Skin epidermis (tissue), 12 donors: ENCODE results near the gene EIF1AY.
"Not testable (repeated sequence)": the region's sequence is repeated elsewhere in the genome, so short reads cannot be mapped to it uniquely, and the experiment has no call there.

Source experiments
- H3K27ac ChIP-seq, 21 experiments: fragments of 200-600 bp; sonication (generic) in 11 of 21; one replicate each; pipeline ENCODE4 v1.5.0; 2020; ENCODE audit warnings: mild to moderate bottlenecking in 3 of 21, inconsistent platforms in 2 of 21, moderate library complexity in 2 of 21
- H3K4me3 ChIP-seq, 7 experiments: fragments of 200-600 bp; sonication (generic) in 2 of 7; one replicate each; pipeline ENCODE4 v1.5.0; 2020; ENCODE audit warnings: inconsistent platforms in 2 of 7, mild to moderate bottlenecking in 2 of 7, moderate library complexity in 1 of 7

Gene EIF1AY, protein sequence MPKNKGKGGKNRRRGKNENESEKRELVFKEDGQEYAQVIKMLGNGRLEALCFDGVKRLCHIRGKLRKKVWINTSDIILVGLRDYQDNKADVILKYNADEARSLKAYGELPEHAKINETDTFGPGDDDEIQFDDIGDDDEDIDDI

GRCh38 chrY:20575531-20576121 is at the start of gene EIF1AY:
Gene EIF1AY, plus strand, starts transcription at chrY:20575776. Its CDS starts 96 bp downstream, at chrY:20575872.
- Histone ChIP-seq H3K4me3 (peak within 1 kb of the TSS in 6 of 7 experiments; percentile 51 to 71 (median 59)), H3K27ac (peak within 1 kb of the TSS in 12 of 21 experiments; percentile 39 to 91 (median 84))

GRCh38 chrY:20528435-20528834 is 47.1 kb upstream of the EIF1AY start:
- H3K27ac ChIP-seq: no peak overlapping the region
- H3K4me3 ChIP-seq: no peak overlapping the region

DNA sequence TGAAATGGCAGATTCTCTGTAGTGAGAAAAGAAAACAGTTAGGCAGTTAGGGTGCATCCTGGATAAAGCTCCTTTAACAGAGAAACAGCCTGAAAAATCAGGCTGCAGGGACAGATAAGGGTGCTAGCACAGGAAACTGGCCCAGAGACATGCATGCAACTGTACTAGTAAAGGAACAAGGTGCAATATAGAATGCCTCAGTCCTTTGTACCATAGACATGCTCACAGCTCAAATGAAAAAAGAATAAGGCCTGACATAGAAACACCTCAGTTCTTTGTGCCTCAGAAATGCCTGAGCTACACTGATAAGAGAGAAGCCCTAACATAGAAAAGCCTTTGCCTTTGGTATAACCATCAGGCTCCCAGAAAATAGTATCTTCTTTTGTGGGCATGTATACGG is 37.4 kb upstream of the EIF1AY start:
- Histone ChIP-seq H3K4me3 (no peak overlapping the region), H3K27ac (no peak overlapping the region)

- Histone ChIP-seq H3K4me3 (no peak overlapping the region), H3K27ac (no peak overlapping the region)
Observed at GRCh38 chrY:20538933-20539332, 36.6 kb upstream of the EIF1AY start.

DNA sequence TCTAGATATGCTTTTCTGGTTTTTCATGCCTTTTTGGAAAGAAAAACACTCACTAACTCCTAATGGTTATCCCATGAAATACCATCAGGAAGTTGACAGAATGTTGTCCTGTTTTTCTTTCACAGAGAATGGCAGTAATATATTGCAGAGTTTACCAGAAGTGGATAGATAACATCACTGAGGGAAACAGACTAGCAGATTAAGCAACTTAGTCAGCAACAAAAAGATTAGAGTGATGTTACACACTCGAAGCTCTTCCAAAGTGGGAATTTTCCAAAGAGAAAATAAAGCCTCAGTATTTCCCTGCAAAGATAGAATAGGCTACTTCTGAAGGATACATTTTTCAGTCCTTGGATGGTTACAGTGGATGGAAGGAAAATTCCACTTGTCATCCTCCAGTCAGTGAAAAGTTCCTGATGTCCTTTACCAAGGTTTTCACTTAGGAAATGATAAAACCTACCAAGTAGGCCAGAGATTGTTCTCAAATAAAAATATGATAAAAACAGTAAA is 31.1 kb upstream of the EIF1AY start:
- no peak overlapping the region for H3K27ac ChIP-seq

DNA sequence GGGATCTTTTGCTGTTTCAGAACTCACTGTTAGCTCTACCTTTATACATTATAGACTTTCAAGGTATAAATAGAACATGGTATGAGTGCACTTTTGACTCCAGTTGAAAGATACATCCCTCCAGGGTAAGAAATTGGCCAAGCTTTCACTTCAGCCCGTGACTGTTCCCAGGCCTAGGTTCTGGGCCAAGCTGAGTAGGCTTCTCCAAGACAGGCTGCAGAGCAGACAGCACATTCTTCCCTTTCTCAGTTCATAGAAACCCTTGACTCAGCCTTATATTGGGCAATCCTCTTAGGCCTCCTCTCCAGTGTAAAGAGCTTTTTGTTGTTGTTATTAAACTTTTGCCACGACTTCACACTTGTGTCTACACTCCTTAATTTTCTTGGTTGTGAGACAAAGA is 29.5 kb upstream of the EIF1AY start:
- H3K4me3 ChIP-seq: no peak overlapping the region
- no peak overlapping the region for H3K27ac ChIP-seq

More for the DNA sequence above, 31.1 kb upstream of the EIF1AY start:
- no peak overlapping the region for H3K4me3 ChIP-seq

DNA sequence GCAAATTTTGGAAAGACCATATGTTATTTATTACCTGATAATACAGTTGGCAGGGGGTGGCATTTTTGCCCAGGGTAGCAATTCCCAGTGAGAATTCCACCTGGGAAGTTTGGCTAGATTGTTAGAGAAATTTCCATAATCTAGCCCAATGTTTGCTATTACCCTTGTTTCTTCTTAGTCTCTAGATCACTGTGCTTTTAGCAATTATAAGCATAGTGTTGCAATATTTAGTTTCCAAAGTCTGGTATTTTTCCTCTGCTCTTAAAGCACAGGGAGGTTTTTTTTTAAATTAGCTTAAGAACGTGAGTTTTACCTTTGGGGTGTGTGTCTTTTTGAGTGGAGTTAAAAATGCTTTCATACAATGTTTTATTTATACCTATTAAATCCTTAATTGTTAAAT is 26.3 kb upstream of the EIF1AY start:
- H3K4me3 ChIP-seq: no peak overlapping the region
- H3K27ac ChIP-seq: no peak overlapping the region

- H3K4me3 ChIP-seq: no peak overlapping the region
- no peak overlapping the region for H3K27ac ChIP-seq
Observed at GRCh38 chrY:20551840-20552239, 23.7 kb upstream of the EIF1AY start.

DNA sequence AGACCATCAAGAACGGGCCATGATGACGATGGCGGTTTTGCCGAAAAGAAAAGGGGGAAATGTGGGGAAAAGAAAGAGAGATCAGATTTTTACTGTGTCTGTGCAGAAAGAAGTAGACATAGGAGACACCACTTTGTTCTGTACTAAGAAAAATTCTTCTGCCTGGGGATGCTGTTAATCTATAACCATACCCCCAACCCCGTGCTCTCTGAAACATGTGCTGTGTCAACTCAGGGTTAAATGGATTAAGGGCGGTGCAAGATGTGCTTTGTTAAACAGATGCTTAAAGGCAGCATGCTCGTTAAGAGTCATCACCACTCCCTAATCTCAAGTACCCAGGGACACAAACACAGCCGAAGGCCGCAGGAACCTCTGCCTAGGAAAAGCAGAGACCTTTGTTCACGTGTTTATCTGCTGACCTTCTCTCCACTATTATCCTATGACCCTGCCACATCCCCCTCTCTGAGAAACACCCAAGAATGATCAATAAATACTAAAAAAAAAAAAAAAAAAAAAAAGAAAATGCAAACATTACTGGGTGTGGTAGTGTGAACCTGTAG is 22.7 kb upstream of the EIF1AY start:
- not testable (repeated sequence) for H3K4me3 ChIP-seq, H3K27ac ChIP-seq

- no peak overlapping the region for H3K4me3 ChIP-seq
- no peak overlapping the region for H3K27ac ChIP-seq
Observed at GRCh38 chrY:20555820-20556219, 19.8 kb upstream of the EIF1AY start.

DNA sequence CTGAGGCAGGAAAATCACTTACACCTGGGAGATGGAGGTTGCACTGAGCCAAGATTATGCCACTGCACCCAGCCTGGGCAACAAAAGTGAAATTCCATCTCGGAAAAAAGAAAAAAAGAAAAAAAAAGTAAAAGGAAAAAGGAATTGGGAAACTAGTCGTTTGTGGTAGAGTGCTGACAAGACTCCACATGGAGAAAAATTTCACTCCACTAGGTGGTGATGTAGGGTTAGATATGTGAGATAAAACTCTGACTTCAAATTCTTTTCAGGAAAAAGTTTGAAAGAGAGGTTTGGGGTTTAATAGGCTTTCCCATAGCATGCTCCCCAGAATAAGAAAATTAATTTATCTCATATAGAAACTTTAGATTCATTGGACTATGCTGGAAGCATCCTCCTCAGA is 16.9 kb upstream of the EIF1AY start:
- Histone ChIP-seq H3K4me3 (no peak overlapping the region), H3K27ac (no peak overlapping the region)

- no peak overlapping the region for H3K4me3 ChIP-seq
- H3K27ac ChIP-seq: no peak overlapping the region
Observed at GRCh38 chrY:20559873-20560512, 15.6 kb upstream of the EIF1AY start.

GRCh38 chrY:20571306-20571705 is 4.3 kb upstream of the EIF1AY start:
- no peak overlapping the region for H3K4me3 ChIP-seq
- no peak overlapping the region for H3K27ac ChIP-seq

DNA sequence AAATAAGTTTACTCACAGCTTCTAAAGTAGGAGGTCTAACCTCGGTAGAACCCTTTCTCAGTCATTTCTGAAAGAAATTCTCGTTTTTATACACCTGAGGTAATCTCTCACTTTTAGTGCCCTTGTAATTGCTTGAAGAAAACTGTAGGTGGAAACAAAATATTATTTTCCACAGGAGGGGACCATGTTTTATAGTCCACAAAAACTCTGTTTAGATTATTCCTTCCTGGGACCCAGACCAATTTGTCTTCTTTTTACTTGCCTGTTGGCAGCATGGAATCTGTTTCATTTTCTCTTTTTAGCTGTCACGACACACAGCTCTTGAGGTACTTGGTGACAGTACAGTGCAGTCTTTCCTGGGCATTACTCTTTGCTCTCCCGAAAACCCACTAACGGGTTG is 930 bp downstream of the EIF1AY start:
- Histone ChIP-seq H3K4me3 (peak overlapping the region in 6 of 7 experiments; percentile 51 to 71 (median 59)), H3K27ac (peak overlapping the region in 10 of 21 experiments; percentile 73 to 91 (median 86))

DNA sequence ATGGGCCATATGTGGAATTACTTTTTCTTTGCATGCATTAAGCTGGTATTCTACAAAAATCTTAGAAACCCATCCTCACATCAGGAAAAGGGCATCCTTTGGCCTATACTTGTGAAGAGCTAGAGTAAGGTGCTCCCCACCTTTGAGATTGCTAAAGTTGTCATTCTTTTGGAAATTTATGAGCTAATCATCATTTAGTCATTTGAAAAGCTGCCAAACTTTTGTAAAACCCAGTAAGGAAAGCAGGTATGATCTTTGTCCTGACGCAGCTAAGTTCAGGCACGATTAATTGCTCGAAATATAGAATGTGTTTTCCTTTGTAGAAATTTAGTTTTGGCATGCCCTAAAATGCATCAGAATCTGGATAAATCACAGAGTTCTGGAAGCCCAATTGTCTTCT is 2.6 kb downstream of the EIF1AY start:
- H3K27ac ChIP-seq: no peak overlapping the region
- H3K4me3 ChIP-seq: no peak overlapping the region

- Histone ChIP-seq H3K4me3 (no peak overlapping the region), H3K27ac (no peak overlapping the region)
Observed at GRCh38 chrY:20581687-20582086, 6.1 kb downstream of the EIF1AY start.

GRCh38 chrY:20586161-20586560 is 10.6 kb downstream of the EIF1AY start:
- Histone ChIP-seq H3K27ac (no peak overlapping the region), H3K4me3 (no peak overlapping the region)
